Adrenal gland (tissue), 5 donors: ENCODE data around the gene JAK2.

ENCODE experiments used
- CTCF ChIP-seq, 6 experiments: fragments of 450-650 bp in 4 of 6; fragments of 200-600 bp in 2 of 6; sonication (generic) in 1 of 6; IDR thresholded peaks; 1 replicate in 5 of 6; 2 replicates in 1 of 6; pipeline versions ENCODE4 v1.5.1 to v1.8.0; 2016 to 2021; ENCODE audit warnings: antibody characterized with exemption in 6 of 6, mild to moderate bottlenecking in 2 of 6, moderate library complexity in 1 of 6
- POLR2A ChIP-seq, 2 donors: fragments of 450-650 bp; IDR thresholded peaks; one replicate each; pipeline ENCODE4 v1.6.1; 2017; ENCODE audit warnings: antibody characterized with exemption in 2 of 2, mild to moderate bottlenecking in 2 of 2, moderate library complexity in 1 of 2
- donor health status: DM: no; HTN: no; CAD: no.

GRCh38 chr9:4986296-4986695 lies 1.2 kb downstream of the JAK2 start:
- TF ChIP-seq CTCF (IDR thresholded peaks at IDR 0.05) (no peak), POLR2A (IDR thresholded peaks at IDR 0.05) (no peak)
